ENCODE data around the gene ALG11.
"Not testable (repeated sequence)": the region's sequence is repeated elsewhere in the genome, so short reads cannot be mapped to it uniquely, and the experiment has no call there.

DNA sequence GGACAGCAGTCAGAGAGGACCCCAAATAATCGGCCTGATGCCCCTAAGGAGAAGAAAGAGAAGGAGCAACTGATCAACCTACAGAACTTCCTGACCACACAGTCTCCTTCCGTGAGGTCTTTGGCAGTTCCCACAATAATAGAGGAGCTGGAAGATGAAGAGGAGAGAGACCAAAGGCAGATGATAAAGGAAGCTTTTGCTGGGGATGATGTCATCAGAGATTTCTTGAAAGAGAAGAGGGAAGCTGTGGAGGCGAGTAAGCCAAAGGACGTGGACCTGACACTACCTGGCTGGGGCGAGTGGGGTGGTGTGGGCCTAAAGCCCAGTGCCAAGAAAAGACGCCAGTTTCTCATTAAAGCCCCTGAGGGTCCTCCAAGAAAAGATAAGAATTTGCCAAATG lies 18.2 kb downstream of the ALG11 start:
- TF ChIP-seq, protein P1, sequence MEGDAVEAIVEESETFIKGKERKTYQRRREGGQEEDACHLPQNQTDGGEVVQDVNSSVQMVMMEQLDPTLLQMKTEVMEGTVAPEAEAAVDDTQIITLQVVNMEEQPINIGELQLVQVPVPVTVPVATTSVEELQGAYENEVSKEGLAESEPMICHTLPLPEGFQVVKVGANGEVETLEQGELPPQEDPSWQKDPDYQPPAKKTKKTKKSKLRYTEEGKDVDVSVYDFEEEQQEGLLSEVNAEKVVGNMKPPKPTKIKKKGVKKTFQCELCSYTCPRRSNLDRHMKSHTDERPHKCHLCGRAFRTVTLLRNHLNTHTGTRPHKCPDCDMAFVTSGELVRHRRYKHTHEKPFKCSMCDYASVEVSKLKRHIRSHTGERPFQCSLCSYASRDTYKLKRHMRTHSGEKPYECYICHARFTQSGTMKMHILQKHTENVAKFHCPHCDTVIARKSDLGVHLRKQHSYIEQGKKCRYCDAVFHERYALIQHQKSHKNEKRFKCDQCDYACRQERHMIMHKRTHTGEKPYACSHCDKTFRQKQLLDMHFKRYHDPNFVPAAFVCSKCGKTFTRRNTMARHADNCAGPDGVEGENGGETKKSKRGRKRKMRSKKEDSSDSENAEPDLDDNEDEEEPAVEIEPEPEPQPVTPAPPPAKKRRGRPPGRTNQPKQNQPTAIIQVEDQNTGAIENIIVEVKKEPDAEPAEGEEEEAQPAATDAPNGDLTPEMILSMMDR (IDR thresholded peaks at IDR 0.05): not testable (repeated sequence)
- TF ChIP-seq POLR2A (IDR thresholded peaks at IDR 0.05): not testable (repeated sequence)

Data from breast epithelium (tissue), 3 donors.